ENCODE data around the gene TMEM245.

GRCh38 chr9:109098171-109098959, 21.4 kb downstream of the TMEM245 start:
- TF ChIP-seq POLR2A (IDR thresholded peaks at IDR 0.05; ENCODE audit: insufficient read depth in 1 of 2, low read depth in 2 of 2, low read length in 2 of 2) (no peak), THAP11 (CRISPR knock-in tag; IDR thresholded peaks at IDR 0.05) (no peak), POLR2AphosphoS5 (IDR thresholded peaks at IDR 0.05; ENCODE audit: low read depth, low read length) (no peak), EZH2 (conservative IDR thresholded peaks at IDR 0.05; ENCODE audit: low read depth, low read length) (no peak), RFX5 (IDR thresholded peaks at IDR 0.05; ENCODE audit: low read depth, low read length) (no peak), CTCF (CRISPR knock-in tag; IDR thresholded peaks at IDR 0.05) (peak; percentile 75), RBAK (CRISPR knock-in tag; IDR thresholded peaks at IDR 0.05) (no peak), BHLHE40 (IDR thresholded peaks at IDR 0.05; ENCODE audit: low read length) (no peak), ELF1 (CRISPR knock-in tag; IDR thresholded peaks at IDR 0.05) (no peak), SNAPC2 (CRISPR knock-in tag; IDR thresholded peaks at IDR 0.05) (no peak), JUNB (CRISPR knock-in tag; IDR thresholded peaks at IDR 0.05; ENCODE audit: borderline replicate concordance) (no peak)
- TF ChIP-seq, protein P1, sequence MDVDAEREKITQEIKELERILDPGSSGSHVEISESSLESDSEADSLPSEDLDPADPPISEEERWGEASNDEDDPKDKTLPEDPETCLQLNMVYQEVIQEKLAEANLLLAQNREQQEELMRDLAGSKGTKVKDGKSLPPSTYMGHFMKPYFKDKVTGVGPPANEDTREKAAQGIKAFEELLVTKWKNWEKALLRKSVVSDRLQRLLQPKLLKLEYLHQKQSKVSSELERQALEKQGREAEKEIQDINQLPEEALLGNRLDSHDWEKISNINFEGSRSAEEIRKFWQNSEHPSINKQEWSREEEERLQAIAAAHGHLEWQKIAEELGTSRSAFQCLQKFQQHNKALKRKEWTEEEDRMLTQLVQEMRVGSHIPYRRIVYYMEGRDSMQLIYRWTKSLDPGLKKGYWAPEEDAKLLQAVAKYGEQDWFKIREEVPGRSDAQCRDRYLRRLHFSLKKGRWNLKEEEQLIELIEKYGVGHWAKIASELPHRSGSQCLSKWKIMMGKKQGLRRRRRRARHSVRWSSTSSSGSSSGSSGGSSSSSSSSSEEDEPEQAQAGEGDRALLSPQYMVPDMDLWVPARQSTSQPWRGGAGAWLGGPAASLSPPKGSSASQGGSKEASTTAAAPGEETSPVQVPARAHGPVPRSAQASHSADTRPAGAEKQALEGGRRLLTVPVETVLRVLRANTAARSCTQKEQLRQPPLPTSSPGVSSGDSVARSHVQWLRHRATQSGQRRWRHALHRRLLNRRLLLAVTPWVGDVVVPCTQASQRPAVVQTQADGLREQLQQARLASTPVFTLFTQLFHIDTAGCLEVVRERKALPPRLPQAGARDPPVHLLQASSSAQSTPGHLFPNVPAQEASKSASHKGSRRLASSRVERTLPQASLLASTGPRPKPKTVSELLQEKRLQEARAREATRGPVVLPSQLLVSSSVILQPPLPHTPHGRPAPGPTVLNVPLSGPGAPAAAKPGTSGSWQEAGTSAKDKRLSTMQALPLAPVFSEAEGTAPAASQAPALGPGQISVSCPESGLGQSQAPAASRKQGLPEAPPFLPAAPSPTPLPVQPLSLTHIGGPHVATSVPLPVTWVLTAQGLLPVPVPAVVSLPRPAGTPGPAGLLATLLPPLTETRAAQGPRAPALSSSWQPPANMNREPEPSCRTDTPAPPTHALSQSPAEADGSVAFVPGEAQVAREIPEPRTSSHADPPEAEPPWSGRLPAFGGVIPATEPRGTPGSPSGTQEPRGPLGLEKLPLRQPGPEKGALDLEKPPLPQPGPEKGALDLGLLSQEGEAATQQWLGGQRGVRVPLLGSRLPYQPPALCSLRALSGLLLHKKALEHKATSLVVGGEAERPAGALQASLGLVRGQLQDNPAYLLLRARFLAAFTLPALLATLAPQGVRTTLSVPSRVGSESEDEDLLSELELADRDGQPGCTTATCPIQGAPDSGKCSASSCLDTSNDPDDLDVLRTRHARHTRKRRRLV (CRISPR knock-in tag; IDR thresholded peaks at IDR 0.05): no peak
- TF ChIP-seq, protein P2, sequence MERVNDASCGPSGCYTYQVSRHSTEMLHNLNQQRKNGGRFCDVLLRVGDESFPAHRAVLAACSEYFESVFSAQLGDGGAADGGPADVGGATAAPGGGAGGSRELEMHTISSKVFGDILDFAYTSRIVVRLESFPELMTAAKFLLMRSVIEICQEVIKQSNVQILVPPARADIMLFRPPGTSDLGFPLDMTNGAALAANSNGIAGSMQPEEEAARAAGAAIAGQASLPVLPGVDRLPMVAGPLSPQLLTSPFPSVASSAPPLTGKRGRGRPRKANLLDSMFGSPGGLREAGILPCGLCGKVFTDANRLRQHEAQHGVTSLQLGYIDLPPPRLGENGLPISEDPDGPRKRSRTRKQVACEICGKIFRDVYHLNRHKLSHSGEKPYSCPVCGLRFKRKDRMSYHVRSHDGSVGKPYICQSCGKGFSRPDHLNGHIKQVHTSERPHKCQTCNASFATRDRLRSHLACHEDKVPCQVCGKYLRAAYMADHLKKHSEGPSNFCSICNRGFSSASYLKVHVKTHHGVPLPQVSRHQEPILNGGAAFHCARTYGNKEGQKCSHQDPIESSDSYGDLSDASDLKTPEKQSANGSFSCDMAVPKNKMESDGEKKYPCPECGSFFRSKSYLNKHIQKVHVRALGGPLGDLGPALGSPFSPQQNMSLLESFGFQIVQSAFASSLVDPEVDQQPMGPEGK (CRISPR knock-in tag; IDR thresholded peaks at IDR 0.05): 0 out of 2 replicates have a peak, but pooled peaks have one; percentile 18

All from HepG2 (cell line).